HepG2 (cell line): ENCODE measurements around the gene CLDND2. TPM values are rescaled to one million over a fixed set of nuclear protein-coding genes. Genes with fewer than 3 reads are reported as not detected.

Source experiments
- ATF1 ChIP-seq: IDR thresholded peaks from 2 replicates; pipeline ENCODE4 v1.6.1; 2016; ENCODE audit warnings: mild to moderate bottlenecking, control low read depth
- CENPT ChIP-seq: sonication (generic); formaldehyde crosslinking; IDR thresholded peaks from 2 replicates; pipeline ENCODE4 v1.8.0; 2022; ENCODE audit warnings: low read depth, mild to moderate bottlenecking, moderate library complexity, missing genetic modification reagents
- KDM6A ChIP-seq: IDR thresholded peaks from 2 replicates; pipeline ENCODE4 v1.6.1; 2016; ENCODE audit warnings: low read depth
- SAFB2 ChIP-seq: sonication (generic); formaldehyde crosslinking; IDR thresholded peaks from 2 replicates; pipeline ENCODE4 v1.5.1; 2020; ENCODE audit warnings: missing genetic modification reagents, low read depth, mild to moderate bottlenecking, borderline replicate concordance
- SALL1 ChIP-seq: sonication (generic); formaldehyde crosslinking; IDR thresholded peaks from 2 replicates; pipeline ENCODE4 v1.8.0; 2022; ENCODE audit warnings: mild to moderate bottlenecking, missing genetic modification reagents
- SP140L ChIP-seq: sonication (generic); formaldehyde crosslinking; IDR thresholded peaks from 2 replicates; pipeline ENCODE4 v1.4.0; 2020; ENCODE audit warnings: missing genetic modification reagents, borderline replicate concordance
- SRSF4 ChIP-seq: fragments of 200-400 bp; formaldehyde crosslinking; IDR thresholded peaks from one replicate; pipeline ENCODE4 v1.6.1; 2018; ENCODE audit warnings: mild to moderate bottlenecking, low read depth, low read length, moderate library complexity; ENCODE audit not compliant: poor library complexity, severe bottlenecking
- YEATS4 ChIP-seq: sonication (generic); formaldehyde crosslinking; IDR thresholded peaks from 2 replicates; pipeline ENCODE4 v1.4.0; 2020; ENCODE audit warnings: missing genetic modification reagents, borderline replicate concordance
- ZBTB8A ChIP-seq: sonication (generic); formaldehyde crosslinking; IDR thresholded peaks from 2 replicates; pipeline ENCODE4 v1.4.0; 2020; ENCODE audit warnings: mild to moderate bottlenecking, low read depth, missing genetic modification reagents, borderline replicate concordance
- ZFX ChIP-seq: sonication (generic); formaldehyde crosslinking; IDR thresholded peaks from 2 replicates; pipeline ENCODE4 v1.4.0; 2020; ENCODE audit warnings: mild to moderate bottlenecking, low read depth, missing genetic modification reagents, moderate library complexity
- ZFYVE20 ChIP-seq: sonication (generic); formaldehyde crosslinking; IDR thresholded peaks from 2 replicates; pipeline ENCODE4 v1.8.0; 2023; ENCODE audit warnings: low read depth, mild to moderate bottlenecking, moderate library complexity, missing genetic modification reagents, borderline replicate concordance
- ZMYM4 ChIP-seq: sonication (generic); formaldehyde crosslinking; IDR thresholded peaks from 2 replicates; pipeline ENCODE4 v1.8.1; 2023; ENCODE audit warnings: mild to moderate bottlenecking, missing genetic modification reagents
- ZNF251 ChIP-seq: sonication (generic); formaldehyde crosslinking; IDR thresholded peaks from 2 replicates; pipeline ENCODE4 v1.9.0; 2021; ENCODE audit warnings: mild to moderate bottlenecking, missing genetic modification reagents
- ZNF30 ChIP-seq: sonication (generic); formaldehyde crosslinking; IDR thresholded peaks from 2 replicates; pipeline ENCODE4 v1.5.0; 2020; ENCODE audit warnings: mild to moderate bottlenecking, missing genetic modification reagents
- ZNF7 ChIP-seq: IDR thresholded peaks from 2 replicates; pipeline ENCODE4 v1.6.1; 2016; ENCODE audit warnings: missing biosample characterization, missing genetic modification reagents
- ZSCAN29 ChIP-seq: sonication (generic); formaldehyde crosslinking; conservative IDR thresholded peaks from 2 replicates; pipeline ENCODE4 v1.4.0; 2020; ENCODE audit warnings: mild to moderate bottlenecking, missing genetic modification reagents
- polyA plus RNA-seq, 8 experiments: library from polyadenylated mRNA; depleted of rRNA in 3 of 8; stranded (reverse) in 7 of 8; unstranded in 1 of 8; fragments of >200 nt; fragmentation: Illumina TruSeq in 4 of 8; extraction: Trizol in 4 of 8; gene quantifications; 2 replicates each; pipeline versions ENCODE4 v1.2.1 to v1.2.3, GENCODE V29; 2011 to 2016; ENCODE audit warnings: low read depth in 4 of 8, missing spikeins in 1 of 8, mixed read lengths in 1 of 8; ENCODE audit not compliant: insufficient read depth in 1 of 8
- total RNA-seq, 5 experiments: library from RNA; depleted of rRNA; stranded (reverse); fragments of >200 nt; fragmentation: Illumina TruSeq; extraction: Trizol; gene quantifications; 2 replicates each; pipeline ENCODE4 v1.2.3, GENCODE V29; 2016; ENCODE audit warnings: low read depth in 1 of 5
- TF ChIP-seq, protein P1 (sequence below): sonication (generic); formaldehyde crosslinking; IDR thresholded peaks from 2 replicates; pipeline ENCODE4 v1.5.0; 2020; ENCODE audit warnings: mild to moderate bottlenecking, missing genetic modification reagents
- TF ChIP-seq, protein P2 (sequence below): sonication (generic); formaldehyde crosslinking; IDR thresholded peaks from 2 replicates; pipeline ENCODE4 v1.4.0; 2020; ENCODE audit warnings: low read depth, mild to moderate bottlenecking, missing genetic modification reagents
- TF ChIP-seq, protein P3 (sequence below): sonication (generic); formaldehyde crosslinking; IDR thresholded peaks from 2 replicates; pipeline ENCODE4 v1.8.1; 2023; ENCODE audit warnings: missing genetic modification reagents, mild to moderate bottlenecking, borderline replicate concordance
- TF ChIP-seq, protein P4 (sequence below): sonication (generic); formaldehyde crosslinking; IDR thresholded peaks from 2 replicates; pipeline ENCODE4 v1.9.0; 2021; ENCODE audit warnings: missing genetic modification reagents, borderline replicate concordance
- TF ChIP-seq, protein P5 (sequence below): sonication (generic); formaldehyde crosslinking; IDR thresholded peaks from 2 replicates; pipeline ENCODE4 v1.8.1; 2023; ENCODE audit warnings: mild to moderate bottlenecking, inconsistent platforms, moderate library complexity, missing genetic modification reagents, borderline replicate concordance

CLDND2 gene
- total and polyA plus RNA-seq, 2 of the 13 experiments (the other 11 are each of a cell fraction or from before 2014, with no cell fraction given) = 0.84 to 1.8 TPM

DNA sequence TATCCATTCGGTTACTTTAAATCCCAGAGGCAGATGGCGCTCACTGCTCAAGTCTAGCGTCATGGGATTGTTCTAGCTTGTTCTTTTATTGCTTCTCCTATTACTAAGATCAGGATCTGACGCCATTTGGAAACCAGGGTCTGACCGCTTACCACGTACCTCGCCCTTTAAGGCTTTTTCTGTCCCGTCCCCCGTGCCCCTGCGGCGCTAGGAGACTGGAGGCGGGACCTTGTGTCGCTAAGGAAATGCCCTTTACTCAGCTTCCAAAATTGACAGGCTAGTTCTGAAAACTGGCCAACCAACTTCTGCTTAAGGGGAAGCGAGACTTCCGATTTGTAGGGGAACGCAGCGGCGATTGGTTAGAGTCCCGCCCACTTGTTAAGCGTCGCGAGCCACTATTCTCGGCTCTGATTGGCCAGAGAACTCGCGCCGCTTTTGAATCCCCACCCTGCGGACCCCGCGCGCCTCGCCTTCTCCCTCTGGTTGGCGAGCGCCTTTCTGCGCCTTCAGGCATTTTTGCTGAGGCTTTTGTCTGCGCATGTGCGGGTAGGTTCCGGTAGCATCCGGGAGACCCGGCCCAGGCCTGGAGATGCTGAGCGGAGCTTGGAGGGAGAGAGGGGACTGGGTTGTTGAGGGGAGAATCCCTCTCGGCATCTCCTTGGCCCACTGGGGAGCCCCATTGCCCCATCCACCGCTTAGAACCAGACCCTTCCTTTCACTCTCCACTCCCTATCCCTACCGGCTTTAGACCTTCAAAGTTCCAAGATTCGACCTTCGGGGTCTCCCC lies 25.4 kb upstream of the CLDND2 start (continued):
- TF ChIP-seq, protein P1, sequence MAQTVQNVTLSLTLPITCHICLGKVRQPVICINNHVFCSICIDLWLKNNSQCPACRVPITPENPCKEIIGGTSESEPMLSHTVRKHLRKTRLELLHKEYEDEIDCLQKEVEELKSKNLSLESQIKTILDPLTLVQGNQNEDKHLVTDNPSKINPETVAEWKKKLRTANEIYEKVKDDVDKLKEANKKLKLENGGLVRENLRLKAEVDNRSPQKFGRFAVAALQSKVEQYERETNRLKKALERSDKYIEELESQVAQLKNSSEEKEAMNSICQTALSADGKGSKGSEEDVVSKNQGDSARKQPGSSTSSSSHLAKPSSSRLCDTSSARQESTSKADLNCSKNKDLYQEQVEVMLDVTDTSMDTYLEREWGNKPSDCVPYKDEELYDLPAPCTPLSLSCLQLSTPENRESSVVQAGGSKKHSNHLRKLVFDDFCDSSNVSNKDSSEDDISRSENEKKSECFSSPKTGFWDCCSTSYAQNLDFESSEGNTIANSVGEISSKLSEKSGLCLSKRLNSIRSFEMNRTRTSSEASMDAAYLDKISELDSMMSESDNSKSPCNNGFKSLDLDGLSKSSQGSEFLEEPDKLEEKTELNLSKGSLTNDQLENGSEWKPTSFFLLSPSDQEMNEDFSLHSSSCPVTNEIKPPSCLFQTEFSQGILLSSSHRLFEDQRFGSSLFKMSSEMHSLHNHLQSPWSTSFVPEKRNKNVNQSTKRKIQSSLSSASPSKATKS (CRISPR knock-in tag) = no peak
- TF ChIP-seq, protein P2, sequence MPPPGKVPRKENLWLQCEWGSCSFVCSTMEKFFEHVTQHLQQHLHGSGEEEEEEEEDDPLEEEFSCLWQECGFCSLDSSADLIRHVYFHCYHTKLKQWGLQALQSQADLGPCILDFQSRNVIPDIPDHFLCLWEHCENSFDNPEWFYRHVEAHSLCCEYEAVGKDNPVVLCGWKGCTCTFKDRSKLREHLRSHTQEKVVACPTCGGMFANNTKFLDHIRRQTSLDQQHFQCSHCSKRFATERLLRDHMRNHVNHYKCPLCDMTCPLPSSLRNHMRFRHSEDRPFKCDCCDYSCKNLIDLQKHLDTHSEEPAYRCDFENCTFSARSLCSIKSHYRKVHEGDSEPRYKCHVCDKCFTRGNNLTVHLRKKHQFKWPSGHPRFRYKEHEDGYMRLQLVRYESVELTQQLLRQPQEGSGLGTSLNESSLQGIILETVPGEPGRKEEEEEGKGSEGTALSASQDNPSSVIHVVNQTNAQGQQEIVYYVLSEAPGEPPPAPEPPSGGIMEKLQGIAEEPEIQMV (CRISPR knock-in tag) = peak; percentile 31; the same call in 1 of the 2 replicates
- TF ChIP-seq ZNF7 (CRISPR knock-in tag) (no peak), ZNF251 (CRISPR knock-in tag) (no peak), ZNF30 (CRISPR knock-in tag) (no peak), SRSF4 (no peak), ZFYVE20 (no peak), ZMYM4 (CRISPR knock-in tag) (peak; percentile 84; the same call in 1 of the 2 replicates), ZFX (peak; percentile 30; the same call in 1 of the 2 replicates), YEATS4 (CRISPR knock-in tag) (peak; percentile 66; the same call in 1 of the 2 replicates), SALL1 (CRISPR knock-in tag) (peak; percentile 76), SAFB2 (CRISPR knock-in tag) (no peak), SP140L (no peak), ZBTB8A (CRISPR knock-in tag) (no peak), ATF1 (CRISPR knock-in tag) (peak; percentile 90), CENPT (no peak), ZSCAN29 (CRISPR knock-in tag) (no peak), KDM6A (no peak)
- TF ChIP-seq, protein P3, sequence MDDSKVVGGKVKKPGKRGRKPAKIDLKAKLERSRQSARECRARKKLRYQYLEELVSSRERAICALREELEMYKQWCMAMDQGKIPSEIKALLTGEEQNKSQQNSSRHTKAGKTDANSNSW (CRISPR knock-in tag) = no peak
- TF ChIP-seq, protein P4, sequence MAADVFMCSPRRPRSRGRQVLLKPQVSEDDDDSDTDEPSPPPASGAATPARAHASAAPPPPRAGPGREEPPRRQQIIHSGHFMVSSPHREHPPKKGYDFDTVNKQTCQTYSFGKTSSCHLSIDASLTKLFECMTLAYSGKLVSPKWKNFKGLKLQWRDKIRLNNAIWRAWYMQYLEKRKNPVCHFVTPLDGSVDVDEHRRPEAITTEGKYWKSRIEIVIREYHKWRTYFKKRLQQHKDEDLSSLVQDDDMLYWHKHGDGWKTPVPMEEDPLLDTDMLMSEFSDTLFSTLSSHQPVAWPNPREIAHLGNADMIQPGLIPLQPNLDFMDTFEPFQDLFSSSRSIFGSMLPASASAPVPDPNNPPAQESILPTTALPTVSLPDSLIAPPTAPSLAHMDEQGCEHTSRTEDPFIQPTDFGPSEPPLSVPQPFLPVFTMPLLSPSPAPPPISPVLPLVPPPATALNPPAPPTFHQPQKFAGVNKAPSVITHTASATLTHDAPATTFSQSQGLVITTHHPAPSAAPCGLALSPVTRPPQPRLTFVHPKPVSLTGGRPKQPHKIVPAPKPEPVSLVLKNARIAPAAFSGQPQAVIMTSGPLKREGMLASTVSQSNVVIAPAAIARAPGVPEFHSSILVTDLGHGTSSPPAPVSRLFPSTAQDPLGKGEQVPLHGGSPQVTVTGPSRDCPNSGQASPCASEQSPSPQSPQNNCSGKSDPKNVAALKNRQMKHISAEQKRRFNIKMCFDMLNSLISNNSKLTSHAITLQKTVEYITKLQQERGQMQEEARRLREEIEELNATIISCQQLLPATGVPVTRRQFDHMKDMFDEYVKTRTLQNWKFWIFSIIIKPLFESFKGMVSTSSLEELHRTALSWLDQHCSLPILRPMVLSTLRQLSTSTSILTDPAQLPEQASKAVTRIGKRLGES = no peak
- TF ChIP-seq, protein P5, sequence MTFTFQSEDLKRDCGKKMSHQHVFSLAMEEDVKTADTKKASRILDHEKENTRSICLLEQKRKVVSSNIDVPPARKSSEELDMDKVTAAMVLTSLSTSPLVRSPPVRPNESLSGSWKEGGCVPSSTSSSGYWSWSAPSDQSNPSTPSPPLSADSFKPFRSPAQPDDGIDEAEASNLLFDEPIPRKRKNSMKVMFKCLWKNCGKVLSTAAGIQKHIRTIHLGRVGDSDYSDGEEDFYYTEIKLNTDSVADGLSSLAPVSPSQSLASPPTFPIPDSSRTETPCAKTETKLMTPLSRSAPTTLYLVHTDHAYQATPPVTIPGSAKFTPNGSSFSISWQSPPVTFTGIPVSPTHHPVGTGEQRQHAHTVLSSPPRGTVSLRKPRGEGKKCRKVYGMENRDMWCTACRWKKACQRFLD (CRISPR knock-in tag) = no peak; the same call in 1 of the 2 replicates
